HG02642 (cell line): ENCODE results near the gene PLCG2.
"Not testable (repeated sequence)": the region's sequence is repeated elsewhere in the genome, so short reads cannot be mapped to it uniquely, and the experiment has no call there.

ENCODE experiments used
- ATAC-seq: cut with Tn5 transposase; IDR thresholded peaks from one replicate; pipeline ENCODE4 v1.9.1; 2021; ENCODE audit warnings: mild to moderate bottlenecking; ENCODE audit not compliant: unreplicated experiment, poor library complexity

PLCG2 gene

GRCh38 chr16:81786868-81787267, 7.8 kb downstream of the PLCG2 start:
- ATAC-seq: no peak

DNA sequence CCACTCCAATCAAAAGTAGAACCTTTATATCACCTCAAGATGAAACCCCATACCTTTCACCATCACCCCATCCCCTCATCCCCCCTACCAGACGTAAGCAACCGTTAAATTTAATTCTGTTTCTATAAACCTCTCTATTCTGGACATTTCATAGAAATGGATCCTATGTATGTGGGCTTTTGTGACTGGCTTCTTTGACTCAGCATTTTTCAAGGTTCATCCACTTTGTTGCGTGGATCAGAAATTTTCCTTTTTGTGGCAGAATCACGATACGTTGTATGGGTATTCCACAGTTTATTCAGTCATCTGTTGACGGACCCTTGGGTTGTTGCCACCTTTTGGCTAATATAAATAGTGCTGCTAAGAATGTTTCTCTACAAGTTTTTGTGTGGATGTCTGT, 8.6 kb downstream of the PLCG2 start:
- ATAC-seq: no peak

GRCh38 chr16:81790277-81790676, 11.2 kb downstream of the PLCG2 start:
- no peak for ATAC-seq

- no peak for ATAC-seq
Observed at GRCh38 chr16:81790830-81791435, 11.8 kb downstream of the PLCG2 start.

- no peak for ATAC-seq
Observed at GRCh38 chr16:81792828-81793227, 13.7 kb downstream of the PLCG2 start.

- no peak for ATAC-seq
Observed at GRCh38 chr16:81795193-81795592, 16.1 kb downstream of the PLCG2 start.

DNA sequence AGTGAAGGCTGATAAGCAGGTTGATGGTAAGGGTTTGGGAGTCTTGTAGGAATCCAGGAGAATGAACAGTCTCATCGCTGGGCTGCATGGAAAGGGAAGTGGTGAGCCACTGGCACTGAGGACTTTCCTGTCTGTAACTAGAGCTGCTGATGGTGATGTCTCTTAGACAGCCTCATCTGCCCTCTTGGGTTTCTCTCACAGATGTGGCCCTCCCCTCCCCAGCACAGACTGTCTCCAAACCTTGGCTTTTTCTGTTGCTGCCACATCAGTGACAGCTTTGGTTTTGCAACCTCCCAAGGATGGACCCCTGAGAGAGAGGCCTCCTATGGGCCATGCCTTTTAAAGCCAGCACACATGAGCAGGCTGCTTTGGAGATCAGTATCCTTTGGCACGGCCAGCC, 16.9 kb downstream of the PLCG2 start:
- ATAC-seq: no peak

DNA sequence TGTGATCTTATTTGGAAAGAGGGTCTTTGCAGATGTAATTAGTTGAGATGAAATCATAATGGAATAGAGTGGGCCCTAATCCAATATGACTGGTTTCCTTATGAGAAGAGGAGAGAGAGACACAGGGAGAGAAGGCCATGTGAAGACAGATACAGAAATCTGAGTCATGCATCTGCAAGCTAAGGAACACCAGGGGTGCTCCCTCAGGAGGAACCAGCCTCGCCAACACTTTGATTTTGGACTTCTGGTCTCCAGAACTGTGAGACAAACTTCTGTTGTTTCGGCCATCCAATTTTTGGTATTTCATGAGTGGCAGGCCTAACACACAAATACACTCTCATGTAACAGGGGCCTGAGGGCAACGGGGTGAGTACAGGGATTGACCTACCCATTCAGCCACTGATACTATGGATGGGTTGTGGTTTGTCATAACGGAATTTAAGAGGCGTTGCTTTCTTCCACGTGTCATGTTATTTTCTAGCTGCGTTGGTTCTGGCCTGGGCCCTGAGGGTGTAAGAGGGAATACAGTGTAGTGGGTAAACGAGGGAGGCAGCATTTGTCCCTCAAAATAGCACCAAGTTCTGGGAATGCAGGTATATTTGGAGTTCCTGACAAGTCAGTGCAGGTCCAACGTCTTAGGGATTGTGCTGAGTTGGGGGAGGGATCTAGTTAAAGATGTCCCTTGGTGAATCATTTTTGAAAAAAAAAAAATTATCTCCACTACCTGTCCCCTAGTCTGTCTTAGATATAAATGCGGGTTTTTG, 17.7 kb downstream of the PLCG2 start:
- no peak for ATAC-seq

GRCh38 chr16:81797443-81797842, 18.4 kb downstream of the PLCG2 start:
- peak; percentile 48 for ATAC-seq

GRCh38 chr16:81798311-81799137, 19.4 kb downstream of the PLCG2 start:
- ATAC-seq: peak; percentile 60

DNA sequence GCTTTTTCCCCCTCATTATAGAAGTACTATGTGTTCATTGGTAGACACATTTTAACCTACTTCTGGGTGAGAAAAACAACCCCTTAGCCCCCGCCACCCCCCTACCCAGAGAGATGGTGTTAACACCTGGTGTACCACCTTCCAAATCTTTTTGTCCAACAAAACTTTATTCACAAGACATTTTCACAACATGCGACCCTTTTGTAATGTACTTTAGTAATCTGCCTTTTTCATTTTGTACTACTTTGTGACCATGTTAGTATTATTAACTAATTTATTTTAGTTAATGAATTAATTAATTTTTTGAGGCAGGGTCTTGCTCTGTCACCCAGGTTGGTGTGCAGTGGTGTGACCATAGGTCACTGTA, 20.0 kb downstream of the PLCG2 start:
- no peak for ATAC-seq

GRCh38 chr16:81801724-81802123, 22.6 kb downstream of the PLCG2 start:
- not testable (repeated sequence) for ATAC-seq

GRCh38 chr16:81803332-81803731, 24.2 kb downstream of the PLCG2 start:
- no peak for ATAC-seq

DNA sequence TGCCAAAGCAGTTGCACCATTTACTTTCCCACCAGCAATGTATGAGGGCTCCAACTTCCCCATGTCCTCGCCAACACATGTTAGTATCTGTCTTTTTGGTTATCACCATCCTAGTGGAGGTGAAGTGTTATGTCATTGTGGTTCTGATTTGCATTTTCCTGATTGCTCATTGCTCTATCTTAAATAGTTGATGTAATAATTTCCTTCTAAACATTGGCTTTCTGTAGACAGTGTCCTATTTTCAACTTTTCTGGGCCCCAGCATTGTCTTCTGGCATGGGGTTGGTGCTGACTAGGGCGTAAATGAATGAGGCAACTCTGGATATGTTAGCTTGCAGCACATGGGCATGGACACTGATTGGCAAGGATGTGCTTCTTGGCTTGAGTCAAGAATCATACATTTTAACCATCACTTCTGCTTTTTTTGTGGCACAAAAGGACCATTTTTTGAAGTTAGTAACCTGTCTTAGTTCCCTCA, 25.1 kb downstream of the PLCG2 start:
- ATAC-seq: no peak

GRCh38 chr16:81806696-81807095, 27.6 kb downstream of the PLCG2 start:
- no peak for ATAC-seq

- no peak for ATAC-seq
Observed at GRCh38 chr16:81807767-81808358, 28.8 kb downstream of the PLCG2 start.

GRCh38 chr16:81808933-81809480, 29.9 kb downstream of the PLCG2 start:
- peak; percentile 66 for ATAC-seq

DNA sequence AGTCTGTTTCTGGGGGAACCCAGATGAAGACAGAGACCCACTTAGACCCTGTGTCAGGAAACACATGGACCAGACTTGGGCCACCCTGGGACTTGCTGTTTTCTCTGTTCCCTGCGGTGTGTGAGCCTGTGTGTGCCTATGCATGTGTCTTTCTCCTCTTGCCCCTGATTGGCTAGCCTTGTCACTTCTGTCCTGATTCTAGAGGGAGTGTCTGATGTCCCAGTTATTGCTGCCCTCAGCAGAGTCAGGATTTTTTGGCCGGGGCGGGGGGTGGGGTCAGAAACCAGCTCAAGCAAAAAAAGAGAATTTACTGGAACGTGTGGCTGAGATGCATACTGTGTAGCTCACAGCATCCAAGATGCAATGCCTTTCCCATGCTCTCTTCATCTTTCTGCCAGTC, 30.5 kb downstream of the PLCG2 start:
- peak; percentile 3 for ATAC-seq

DNA sequence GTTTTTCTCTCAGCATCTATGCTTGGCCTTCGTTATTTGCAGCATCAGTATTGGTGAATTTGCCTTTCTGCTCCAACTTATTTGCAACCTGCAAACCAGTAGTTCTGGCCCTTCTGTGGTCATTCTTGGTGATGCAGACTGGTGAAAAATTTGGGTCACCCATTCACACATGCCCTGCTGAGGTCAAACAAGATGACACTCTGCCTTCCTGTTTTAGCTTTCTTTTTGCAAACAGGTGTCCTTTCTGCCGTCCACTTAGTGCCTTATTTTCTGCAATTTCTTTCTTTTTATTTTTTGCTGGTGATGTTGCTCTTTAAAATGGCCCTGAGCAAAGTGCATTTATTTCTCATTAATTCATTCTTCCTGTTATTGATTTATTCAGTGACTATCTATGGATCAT, 31.3 kb downstream of the PLCG2 start:
- no peak for ATAC-seq

- ATAC-seq: peak; percentile 40
Observed at GRCh38 chr16:81810894-81811538, 31.9 kb downstream of the PLCG2 start.
